H9 (cell line): ENCODE measurements around the gene LEMD1. TPM values are rescaled to one million over a fixed set of nuclear protein-coding genes. Genes with fewer than 3 reads are reported as not detected.
A peak's percentile ranks its signal among the peaks of the same experiment; 100 is the strongest.

Experiments used
- DNase-seq: peaks from one replicate; pipeline ENCODE4 v3.0.0-alpha.2; 2017
- H2AFZ ChIP-seq: one replicate; pipeline ENCODE4 v1.6.1; 2013; ENCODE audit warnings: mild to moderate bottlenecking, low read length, control low read depth, moderate library complexity
- H2AK5ac ChIP-seq: 2 replicates; pipeline ENCODE4 v1.6.1; 2013; ENCODE audit warnings: low read length, control low read depth, mixed read lengths; ENCODE audit not compliant: insufficient read length
- H2BK120ac ChIP-seq: one replicate; pipeline ENCODE4 v1.6.1; 2013; ENCODE audit warnings: low read depth, mild to moderate bottlenecking, low read length, control low read depth, inconsistent platforms; ENCODE audit not compliant: poor library complexity, severe bottlenecking
- H2BK12ac ChIP-seq: 2 replicates; pipeline ENCODE4 v1.6.1; 2013; ENCODE audit warnings: low read length, control low read depth, mixed read lengths, low read depth; ENCODE audit not compliant: insufficient read length
- H2BK15ac ChIP-seq: 2 replicates; pipeline ENCODE4 v1.6.1; 2013; ENCODE audit warnings: low read depth, low read length, control low read depth
- H2BK20ac ChIP-seq: one replicate; pipeline ENCODE4 v1.6.1; 2013; ENCODE audit warnings: low read depth, mild to moderate bottlenecking, low read length, control low read depth, inconsistent platforms; ENCODE audit not compliant: poor library complexity, severe bottlenecking
- H2BK5ac ChIP-seq: 2 replicates; pipeline ENCODE4 v1.6.1; 2013; ENCODE audit warnings: low read length, control low read depth, mixed read lengths; ENCODE audit not compliant: insufficient read length
- H3K14ac ChIP-seq: 2 replicates; pipeline ENCODE4 v1.6.1; 2013; ENCODE audit warnings: low read length, control low read depth; ENCODE audit not compliant: insufficient read depth
- H3K18ac ChIP-seq: 2 replicates; pipeline ENCODE4 v1.6.1; 2013; ENCODE audit warnings: low read depth, mild to moderate bottlenecking, mixed read lengths, low read length, control low read depth; ENCODE audit not compliant: insufficient read length
- H3K23ac ChIP-seq: 2 replicates; pipeline ENCODE4 v1.6.1; 2013; ENCODE audit warnings: low read length, control low read depth, mixed read lengths, low read depth; ENCODE audit not compliant: insufficient read length
- H3K23me2 ChIP-seq: 2 replicates; pipeline ENCODE4 v1.6.1; 2013; ENCODE audit warnings: low read depth, mild to moderate bottlenecking, mixed read lengths, low read length, control low read depth; ENCODE audit not compliant: insufficient read length, poor library complexity, severe bottlenecking
- H3K27ac ChIP-seq: 2 replicates; pipeline ENCODE4 v1.5.1; 2013; ENCODE audit warnings: low read length, control low read depth, mixed read lengths, low read depth; ENCODE audit not compliant: insufficient read length
- H3K27me3 ChIP-seq: 2 replicates; pipeline ENCODE4 v1.6.1; 2013; ENCODE audit warnings: low read length, control low read depth, inconsistent platforms; ENCODE audit not compliant: insufficient read depth
- H3K4ac ChIP-seq: 2 replicates; pipeline ENCODE4 v1.6.1; 2013; ENCODE audit warnings: low read depth, mild to moderate bottlenecking, control low read depth, inconsistent platforms, low read length, moderate library complexity
- H3K4me1 ChIP-seq: 2 replicates; pipeline ENCODE4 v1.6.1; 2013; ENCODE audit warnings: low read length, control low read depth, inconsistent platforms; ENCODE audit not compliant: insufficient read depth
- H3K4me2 ChIP-seq: 2 replicates; pipeline ENCODE4 v1.6.1; 2013; ENCODE audit warnings: low read length, control low read depth, mixed read lengths; ENCODE audit not compliant: insufficient read length, insufficient read depth
- H3K56ac ChIP-seq: 2 replicates; pipeline ENCODE4 v1.6.1; 2013; ENCODE audit warnings: low read depth, mild to moderate bottlenecking, mixed read lengths, low read length, control low read depth; ENCODE audit not compliant: insufficient read length
- H3K79me1 ChIP-seq: 2 replicates; pipeline ENCODE4 v1.6.1; 2013; ENCODE audit warnings: low read depth, mild to moderate bottlenecking, moderate library complexity, low read length, control low read depth, inconsistent platforms; ENCODE audit not compliant: insufficient read depth, poor library complexity, severe bottlenecking
- H3K79me2 ChIP-seq: 2 replicates; pipeline ENCODE4 v1.6.1; 2013; ENCODE audit warnings: low read length, control low read depth, inconsistent platforms; ENCODE audit not compliant: insufficient read depth
- H3K9ac ChIP-seq: 2 replicates; pipeline ENCODE4 v1.6.1; 2013; ENCODE audit warnings: low read length, control low read depth, mixed read lengths; ENCODE audit not compliant: insufficient read length; ENCODE audit errors: extremely low read depth
- H3K9me3 ChIP-seq: one replicate; pipeline ENCODE4 v1.6.1; 2013; ENCODE audit warnings: low read depth, low read length, inconsistent platforms; ENCODE audit not compliant: control insufficient read depth
- H3T11ph ChIP-seq: one replicate; pipeline ENCODE4 v1.6.1; 2013; ENCODE audit warnings: mild to moderate bottlenecking, low read length, control low read depth, inconsistent platforms
- H4K20me1 ChIP-seq: one replicate; pipeline ENCODE4 v1.6.1; 2013; ENCODE audit not compliant: control insufficient read depth, insufficient read length, insufficient read depth
- H4K5ac ChIP-seq: 2 replicates; pipeline ENCODE4 v1.6.1; 2013; ENCODE audit warnings: low read depth, mild to moderate bottlenecking, mixed read lengths, low read length, control low read depth; ENCODE audit not compliant: insufficient read length
- H4K8ac ChIP-seq: replicated peaks from 2 replicates; pipeline ENCODE4 v1.6.1; 2013; ENCODE audit warnings: low read length, control low read depth, mixed read lengths, low read depth; ENCODE audit not compliant: insufficient read length
- H4K91ac ChIP-seq: 2 replicates; pipeline ENCODE4 v1.6.1; 2013; ENCODE audit warnings: low read depth, mild to moderate bottlenecking, moderate library complexity, mixed read lengths, low read length, control low read depth; ENCODE audit not compliant: insufficient read length
- H3K27ac Mint-ChIP-seq, 3 experiments: 2 replicates in 2 of 3; 3 replicates in 1 of 3; pipeline ENCODE4 v1.8.0; 2020 to 2021; ENCODE audit warnings: mixed read lengths in 3 of 3, mild to moderate bottlenecking in 1 of 3, moderate library complexity in 1 of 3
- H3K27me3 Mint-ChIP-seq: 2 replicates; pipeline ENCODE4 v1.8.0; 2021; ENCODE audit warnings: low read depth, mild to moderate bottlenecking, moderate library complexity, mixed read lengths
- H3K36me3 Mint-ChIP-seq, 3 experiments: 2 replicates in 2 of 3; 3 replicates in 1 of 3; pipeline ENCODE4 v1.8.0; 2020 to 2021; ENCODE audit warnings: low read depth in 3 of 3, mixed read lengths in 3 of 3; ENCODE audit not compliant: insufficient read depth in 1 of 3
- H3K4me1 Mint-ChIP-seq, 2 experiments: 2 replicates each; pipeline ENCODE4 v1.8.0; 2020; ENCODE audit warnings: mixed read lengths in 2 of 2
- H3K4me3 Mint-ChIP-seq, 2 experiments: 2 replicates in 1 of 2; 3 replicates in 1 of 2; pipeline ENCODE4 v1.8.0; 2020 to 2021; ENCODE audit warnings: mild to moderate bottlenecking in 2 of 2, mixed read lengths in 2 of 2, moderate library complexity in 1 of 2
- H3K9me3 Mint-ChIP-seq, 2 experiments: 2 replicates in 1 of 2; 3 replicates in 1 of 2; pipeline ENCODE4 v1.8.0; 2020; ENCODE audit warnings: mild to moderate bottlenecking in 2 of 2, mixed read lengths in 2 of 2, moderate library complexity in 1 of 2
- CTCF ChIP-seq: fragments of 200-600 bp; sonication (generic); conservative IDR thresholded peaks from 3 replicates; pipeline ENCODE4 v1.8.0; 2021; ENCODE audit warnings: antibody characterized with exemption, mild to moderate bottlenecking
- WGBS: extraction: QIAGEN DNeasy Blood & Tissue Kit; methylation state at CpG from one replicate; pipeline ENCODE4 v1.1.7; 2013; ENCODE audit warnings: missing lambda C conversion rate, low lambda C conversion rate, mixed read lengths; ENCODE audit not compliant: insufficient read length; ENCODE audit errors: extremely low coverage; 5-methylcytosine and 5-hydroxymethylcytosine counted together
- total RNA-seq: library from RNA; stranded (reverse); gene quantifications from 2 replicates; pipeline ENCODE4 v1.2.1, GENCODE V29; 2021

LEMD1 gene
- total RNA-seq, 1 experiment from 2014 or later, result 11.8 TPM

GRCh38 chr1:205443585-205444299 lies 21.9 kb upstream of the LEMD1 start:
- H3K36me3 Mint-ChIP-seq, result peaks cover 0 to 24% (median 7%) of the 10 kb centered on the region in 3 experiments; a peak in 4 of 7 replicates
- WGBS, result no CpG with 5 or more reads among the region's 7 CpGs
- H3K14ac ChIP-seq, result no peak overlapping the region
- H3K27me3 ChIP-seq, result no peaks in the 10 kb centered on the region
- H4K91ac ChIP-seq, result no peak overlapping the region
- peaks cover 54% of the 10 kb centered on the region for H3K4me1 ChIP-seq
- peaks cover under 1% of the 10 kb centered on the region for H3K23me2 ChIP-seq
- H3K18ac ChIP-seq, result no peak overlapping the region
- H3K9ac ChIP-seq, result no peak overlapping the region
- H3K23ac ChIP-seq, result no peak overlapping the region
- no peaks in the 10 kb centered on the region for H4K20me1 ChIP-seq
- peaks cover 93 to 95% of the 10 kb centered on the region in 2 experiments for H3K4me1 Mint-ChIP-seq
- H4K8ac ChIP-seq, result no peak overlapping the region
- no peak overlapping the region for H2BK20ac ChIP-seq
- no peaks in the 10 kb centered on the region for H3K9me3 ChIP-seq
- H3K4ac ChIP-seq, result no peak overlapping the region
- H2BK120ac ChIP-seq, result no peak overlapping the region
- H3K9me3 Mint-ChIP-seq, result no peaks in the 10 kb centered on the region
- no peaks in the 10 kb centered on the region for H3K79me2 ChIP-seq
- TF ChIP-seq CTCF, result no peak
- no peak overlapping the region for H4K5ac ChIP-seq
- H2AK5ac ChIP-seq, result no peak overlapping the region
- no peak overlapping the region for H2BK15ac ChIP-seq
- no peak overlapping the region for H2BK12ac ChIP-seq
- H3K27me3 Mint-ChIP-seq, result peaks cover 7% of the 10 kb centered on the region; the same call in 1 of the 2 replicates
- peak overlapping the region; percentile 16 to 96 (median 94); a peak in 4 of 7 replicates for H3K27ac Mint-ChIP-seq
- H3K79me1 ChIP-seq, result no peaks in the 10 kb centered on the region
- H2BK5ac ChIP-seq, result no peak overlapping the region
- no peak overlapping the region for H3K56ac ChIP-seq
- DNase-seq, result no peak
- H3K27ac ChIP-seq, result no peak overlapping the region
- peak overlapping the region; percentile 46 to 67 for H3K4me3 Mint-ChIP-seq
- H3K4me2 ChIP-seq, result peak overlapping the region; percentile 30
- no peak overlapping the region for H2AFZ ChIP-seq
- H3T11ph ChIP-seq, result no peak overlapping the region
